Prostate gland (tissue), 2 donors: Measurements from ENCODE around the gene ETFB. TPM values are rescaled to one million over a fixed set of nuclear protein-coding genes. Genes with fewer than 3 reads are reported as not detected.

Experiments used
- DNase-seq: peaks from one replicate; pipeline ENCODE4 v3.0.0-alpha.2; 2019; ENCODE audit warnings: low spot score
- H3K27ac ChIP-seq, 2 donors: fragments of 200-600 bp; sonication (generic); 2 replicates each; pipeline ENCODE4 v1.5.1; 2017 to 2019
- H3K27me3 ChIP-seq: fragments of 200-600 bp; sonication (generic); replicated peaks from 2 replicates; pipeline ENCODE4 v1.5.1; 2019; ENCODE audit not compliant: insufficient read depth
- H3K36me3 ChIP-seq, 2 donors: fragments of 200-600 bp; sonication (generic); 1 replicate in 1 of 2; 2 replicates in 1 of 2; pipeline versions ENCODE4 v1.5.1 to v1.8.1; 2017 to 2019
- H3K4me1 ChIP-seq: fragments of 200-600 bp; sonication (generic); replicated peaks from 2 replicates; pipeline ENCODE4 v1.5.1; 2019
- H3K4me3 ChIP-seq, 2 donors: fragments of 200-600 bp; sonication (generic); 2 replicates each; pipeline ENCODE4 v1.5.1; 2017 to 2019
- H3K9me3 ChIP-seq: fragments of 200-600 bp; sonication (generic); 2 replicates; pipeline ENCODE4 v1.5.1; 2017
- POLR2A ChIP-seq: fragments of 450-650 bp; IDR thresholded peaks from one replicate; pipeline ENCODE4 v1.6.1; 2016; ENCODE audit warnings: antibody characterized with exemption, mild to moderate bottlenecking
- POLR2AphosphoS5 ChIP-seq: sonication (generic); formaldehyde crosslinking; IDR thresholded peaks from one replicate; pipeline ENCODE4 v1.6.1; 2017; ENCODE audit warnings: antibody characterized with exemption
- WGBS: methylation state at CpG from one replicate; pipeline ENCODE4 v1.1.5; 2018; 5-methylcytosine and 5-hydroxymethylcytosine counted together
- intact Hi-C: fragments of 100-400 bp; cut with DNase I; formaldehyde crosslinking; loops from one replicate; pipeline ENCODE4 v1.14.2; 2022
- total RNA-seq, 2 donors: library from RNA; depleted of rRNA; stranded (reverse); fragments of >200 nt; gene quantifications; one replicate each; pipeline ENCODE4 v1.1.0, GENCODE V29; 2016
- TF ChIP-seq, protein P1 (sequence below), 4 experiments: fragments of 200-600 bp in 2 of 4; fragments of 450-650 bp in 2 of 4; sonication (generic) in 2 of 4; IDR thresholded peaks; 1 replicate in 3 of 4; 2 replicates in 1 of 4; pipeline ENCODE4 v1.5.1; 2016 to 2019; ENCODE audit warnings: antibody characterized with exemption in 4 of 4, mild to moderate bottlenecking in 2 of 4, moderate library complexity in 2 of 4

Gene ETFB
- total RNA-seq, 2 donors from 2014 or later = 82.8 to 118 TPM

DNA sequence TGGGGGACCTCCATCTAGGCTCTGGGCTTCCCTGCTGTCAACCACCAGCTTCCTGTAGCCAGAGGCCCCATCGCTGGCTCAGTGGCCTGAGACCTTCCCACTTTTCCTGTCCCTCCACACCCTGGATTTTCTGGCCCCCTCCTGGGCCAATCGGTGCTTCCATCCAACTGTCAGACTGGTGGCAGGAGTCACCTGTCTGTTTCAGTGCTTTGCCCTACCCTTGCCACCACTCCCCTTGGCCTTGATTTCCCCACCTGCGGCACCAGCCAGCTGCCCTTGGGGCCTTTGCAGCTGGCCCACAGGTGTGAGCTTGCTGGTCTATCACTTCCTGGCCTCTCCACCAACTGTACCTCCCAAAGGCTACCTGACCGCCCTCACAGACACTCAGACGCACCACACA, 36.8 kb downstream of the ETFB start:
- Histone ChIP-seq H3K4me3 (no peak overlapping the region), H3K9me3 (no peaks in the 10 kb centered on the region), H3K4me1 (no peaks in the 10 kb centered on the region), H3K36me3 (no peaks in the 10 kb centered on the region), H3K27ac (no peak overlapping the region), H3K27me3 (peaks cover 14% of the 10 kb centered on the region)
- DNase-seq = no peak
- TF ChIP-seq, protein P1, sequence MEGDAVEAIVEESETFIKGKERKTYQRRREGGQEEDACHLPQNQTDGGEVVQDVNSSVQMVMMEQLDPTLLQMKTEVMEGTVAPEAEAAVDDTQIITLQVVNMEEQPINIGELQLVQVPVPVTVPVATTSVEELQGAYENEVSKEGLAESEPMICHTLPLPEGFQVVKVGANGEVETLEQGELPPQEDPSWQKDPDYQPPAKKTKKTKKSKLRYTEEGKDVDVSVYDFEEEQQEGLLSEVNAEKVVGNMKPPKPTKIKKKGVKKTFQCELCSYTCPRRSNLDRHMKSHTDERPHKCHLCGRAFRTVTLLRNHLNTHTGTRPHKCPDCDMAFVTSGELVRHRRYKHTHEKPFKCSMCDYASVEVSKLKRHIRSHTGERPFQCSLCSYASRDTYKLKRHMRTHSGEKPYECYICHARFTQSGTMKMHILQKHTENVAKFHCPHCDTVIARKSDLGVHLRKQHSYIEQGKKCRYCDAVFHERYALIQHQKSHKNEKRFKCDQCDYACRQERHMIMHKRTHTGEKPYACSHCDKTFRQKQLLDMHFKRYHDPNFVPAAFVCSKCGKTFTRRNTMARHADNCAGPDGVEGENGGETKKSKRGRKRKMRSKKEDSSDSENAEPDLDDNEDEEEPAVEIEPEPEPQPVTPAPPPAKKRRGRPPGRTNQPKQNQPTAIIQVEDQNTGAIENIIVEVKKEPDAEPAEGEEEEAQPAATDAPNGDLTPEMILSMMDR (IDR thresholded peaks at IDR 0.05) = no peak
- 92% methylated on average over 5 of the region's 5 CpGs for WGBS
- intact Hi-C loops = no loop called here

DNA sequence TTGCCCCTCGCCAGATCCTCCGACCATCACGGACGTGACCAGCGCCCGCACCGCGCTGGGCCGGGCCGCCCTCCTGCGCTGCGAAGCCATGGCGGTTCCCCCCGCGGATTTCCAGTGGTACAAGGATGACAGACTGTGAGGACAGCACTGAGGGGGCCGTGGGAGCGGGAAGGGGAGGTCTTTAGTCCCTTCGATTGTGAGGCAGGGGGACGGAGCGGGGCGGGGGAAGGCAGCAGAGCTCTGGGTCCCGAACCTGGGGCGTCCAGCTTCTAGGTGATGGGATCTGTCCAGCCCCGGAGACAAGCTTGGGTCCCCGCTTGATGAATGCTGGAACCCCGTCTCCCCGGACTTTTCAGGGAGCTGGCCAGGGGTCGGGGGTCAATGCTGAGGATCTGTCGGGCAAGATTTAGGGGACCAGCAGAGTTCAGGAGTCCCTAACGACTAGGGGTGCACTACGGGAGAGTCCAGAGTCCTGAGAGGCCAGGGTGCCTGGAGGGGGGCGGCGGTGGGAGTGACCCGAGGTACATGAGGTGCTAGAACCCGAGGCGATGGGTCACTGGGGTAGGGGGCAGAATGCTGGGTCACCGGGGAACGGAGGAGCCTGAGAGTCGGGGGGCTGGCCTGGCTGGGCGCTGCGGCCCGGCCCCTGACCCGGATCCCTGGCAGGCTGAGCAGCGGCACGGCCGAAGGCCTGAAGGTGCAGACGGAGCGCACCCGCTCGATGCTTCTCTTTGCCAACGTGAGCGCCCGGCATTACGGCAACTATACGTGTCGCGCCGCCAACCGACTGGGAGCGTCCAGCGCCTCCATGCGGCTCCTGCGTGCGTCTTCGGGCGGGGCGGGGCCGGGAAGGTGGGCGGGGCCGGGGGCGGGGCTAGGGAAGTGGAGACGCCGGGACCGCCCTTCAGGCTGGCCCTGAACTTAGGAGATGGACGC, 38.9 kb downstream of the ETFB start:
- H3K27me3 ChIP-seq = peaks cover 17% of the 10 kb centered on the region
- no peaks in the 10 kb centered on the region for H3K4me1 ChIP-seq
- intact Hi-C loops = no loop called here
- H3K9me3 ChIP-seq = no peaks in the 10 kb centered on the region
- H3K36me3 ChIP-seq = no peaks in the 10 kb centered on the region
- no peak for DNase-seq
- no peak overlapping the region for H3K4me3 ChIP-seq
- H3K27ac ChIP-seq = no peak overlapping the region
- 6% methylated on average over 72 of the region's 75 CpGs for WGBS
- TF ChIP-seq, protein P1 (IDR thresholded peaks at IDR 0.05) = no peak
- TF ChIP-seq POLR2A (no peak), POLR2AphosphoS5 (no peak)

GRCh38 chr19:51326216-51327065, 39.7 kb downstream of the ETFB start:
- TF ChIP-seq POLR2AphosphoS5 (no peak), POLR2A (no peak)
- TF ChIP-seq, protein P1 (IDR thresholded peaks at IDR 0.05) = no peak
- no peak for DNase-seq
- Histone ChIP-seq H3K36me3 (no peaks in the 10 kb centered on the region), H3K27ac (no peak overlapping the region), H3K4me1 (no peaks in the 10 kb centered on the region), H3K4me3 (no peak overlapping the region), H3K27me3 (peaks cover 17% of the 10 kb centered on the region), H3K9me3 (no peaks in the 10 kb centered on the region)
- intact Hi-C loops = no loop called here
- 16% methylated on average over 34 of the region's 36 CpGs for WGBS

GRCh38 chr19:51325161-51325976, 40.8 kb downstream of the ETFB start:
- no peak overlapping the region for H3K27ac ChIP-seq
- WGBS = 72% methylated on average over 25 of the region's 26 CpGs
- intact Hi-C loops = no loop called here
- no peaks in the 10 kb centered on the region for H3K4me1 ChIP-seq
- TF ChIP-seq, protein P1 (IDR thresholded peaks at IDR 0.05) = no peak
- no peak for TF ChIP-seq POLR2AphosphoS5
- no peak for TF ChIP-seq POLR2A
- no peaks in the 10 kb centered on the region for H3K9me3 ChIP-seq
- DNase-seq = no peak
- no peaks in the 10 kb centered on the region for H3K36me3 ChIP-seq
- H3K4me3 ChIP-seq = no peak overlapping the region
- peaks cover 17% of the 10 kb centered on the region for H3K27me3 ChIP-seq
